Esophagus muscularis mucosa (tissue), 4 donors: ENCODE results near the gene GPRC5D. TPM values are rescaled to one million over a fixed set of nuclear protein-coding genes. Genes with fewer than 3 reads are reported as not detected.
A peak's percentile ranks its signal among the peaks of the same experiment; 100 is the strongest.

Source experiments
- DNase-seq: peaks from one replicate; pipeline ENCODE4 v3.0.0-alpha.2; 2017; ENCODE audit errors: extremely low spot score
- H3K27ac ChIP-seq, 4 donors: fragments of 200-600 bp; sonication (generic); replicated peaks in 1 of 4; 1 replicate in 3 of 4; 2 replicates in 1 of 4; pipeline ENCODE4 v1.5.1; 2016 to 2019; ENCODE audit warnings: mild to moderate bottlenecking in 1 of 4
- H3K27me3 ChIP-seq, 4 donors: fragments of 200-600 bp; sonication (generic); one replicate each; pipeline versions ENCODE4 v1.5.1 to v1.6.0; 2016 to 2019
- H3K36me3 ChIP-seq, 4 donors: fragments of 200-600 bp; sonication (generic); one replicate each; pipeline ENCODE4 v1.5.1; 2016 to 2019
- H3K4me1 ChIP-seq, 4 donors: fragments of 200-600 bp; sonication (generic); one replicate each; pipeline ENCODE4 v1.5.1; 2016 to 2019
- H3K4me3 ChIP-seq, 4 donors: fragments of 200-600 bp; sonication (generic); 1 replicate in 2 of 4; 2 replicates in 2 of 4; pipeline ENCODE4 v1.5.1; 2016 to 2019; ENCODE audit warnings: mild to moderate bottlenecking in 4 of 4, moderate library complexity in 1 of 4
- H3K9me3 ChIP-seq, 4 donors: fragments of 200-600 bp; sonication (generic); 1 replicate in 3 of 4; 2 replicates in 1 of 4; pipeline ENCODE4 v1.5.1; 2016 to 2019
- CTCF ChIP-seq, 3 experiments: fragments of 200-600 bp in 2 of 3; fragments of 450-650 bp in 1 of 3; sonication (generic) in 2 of 3; IDR thresholded peaks; one replicate each; pipeline ENCODE4 v1.5.1; 2017 to 2019; ENCODE audit warnings: antibody characterized with exemption in 3 of 3, mild to moderate bottlenecking in 2 of 3, moderate library complexity in 1 of 3
- EP300 ChIP-seq: sonication (generic); formaldehyde crosslinking; IDR thresholded peaks from one replicate; pipeline ENCODE4 v1.6.1; 2017; ENCODE audit warnings: antibody characterized with exemption
- POLR2A ChIP-seq: fragments of 450-650 bp; IDR thresholded peaks from one replicate; pipeline ENCODE4 v1.6.1; 2017; ENCODE audit warnings: antibody characterized with exemption, moderate library complexity, mild to moderate bottlenecking, low read depth
- POLR2AphosphoS5 ChIP-seq, 2 donors: sonication (generic); formaldehyde crosslinking; IDR thresholded peaks; one replicate each; pipeline ENCODE4 v1.6.1; 2017; ENCODE audit warnings: antibody characterized with exemption in 2 of 2
- WGBS: methylation state at CpG from one replicate; pipeline ENCODE4 v1.1.5; 2018; 5-methylcytosine and 5-hydroxymethylcytosine counted together
- intact Hi-C: fragments of 100-400 bp; cut with DNase I; formaldehyde crosslinking; loops from one replicate; pipeline ENCODE4 v1.15.1; 2023
- small RNA-seq, 3 donors: library from RNA; depleted of rRNA; stranded (forward); fragments of <200 nt; gene quantifications; one replicate each; pipeline ENCODE3, GENCODE V24; 2016
- total RNA-seq, 4 donors: library from RNA; depleted of rRNA; stranded (reverse); fragments of >200 nt; gene quantifications; one replicate each; pipeline versions ENCODE4 v1.1.0 to v1.2.1, GENCODE V29; 2016

GPRC5D gene
- total RNA-seq, 4 donors from 2014 or later: 0.84 TPM; not detected in 3

GRCh38 chr12:12892681-12893141 lies 59.3 kb downstream of the GPRC5D start:
- Histone ChIP-seq H3K27me3 (no peaks in the 10 kb centered on the region), H3K4me3 (peak overlapping the region in 2 of 4 donors; percentile 62 to 66), H3K27ac (peak overlapping the region in 1 of 4 donors; percentile 81), H3K4me1 (peaks cover 8 to 28% (median 20%) of the 10 kb centered on the region in 4 donors), H3K36me3 (no peaks in the 10 kb centered on the region), H3K9me3 (no peaks in the 10 kb centered on the region)
- intact Hi-C loops: loop anchor here (5.0 kb wide), 2 partner anchors 55 to 105 kb away; partner anchors contain the start of gene APOLD1
- DNase-seq: no peak
- 83% methylated on average over 10 of the region's 10 CpGs for WGBS
- TF ChIP-seq POLR2A (no peak), EP300 (no peak), POLR2AphosphoS5 (IDR thresholded peaks at IDR 0.05) (no peak), CTCF (IDR thresholded peaks at IDR 0.05) (no peak)

DNA sequence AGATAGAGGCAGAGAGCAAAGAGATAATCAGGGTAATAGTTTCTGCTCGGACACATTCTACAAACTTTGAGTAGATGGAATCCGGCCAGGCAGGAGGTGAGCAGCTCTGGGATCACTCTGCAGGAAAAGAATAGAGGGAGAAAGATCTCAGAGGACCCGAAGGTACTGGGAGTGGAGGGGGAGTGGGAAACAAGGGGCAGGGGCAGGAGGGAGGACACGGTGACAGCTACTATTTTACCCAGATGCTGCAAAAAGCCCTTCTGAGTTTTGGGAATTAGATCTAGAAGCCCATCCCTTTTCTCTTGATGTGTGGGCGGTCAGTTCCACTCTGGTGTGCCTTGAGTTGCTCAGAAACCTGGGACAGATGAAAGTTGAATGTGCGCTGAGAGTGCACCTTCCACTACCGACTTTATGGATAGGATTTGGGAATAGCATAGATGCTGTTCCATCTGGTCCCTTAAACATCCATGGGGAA lies 60.1 kb downstream of the GPRC5D start:
- TF ChIP-seq POLR2A (no peak), CTCF (IDR thresholded peaks at IDR 0.05) (no peak), EP300 (no peak), POLR2AphosphoS5 (IDR thresholded peaks at IDR 0.05) (no peak)
- peak overlapping the region; percentile 77 to 81 (median 80) for H3K27ac ChIP-seq
- no peaks in the 10 kb centered on the region for H3K27me3 ChIP-seq
- no peaks in the 10 kb centered on the region for H3K9me3 ChIP-seq
- 37% methylated on average over 7 of the region's 7 CpGs for WGBS
- no peaks in the 10 kb centered on the region for H3K36me3 ChIP-seq
- intact Hi-C loops: loop anchor here (5.0 kb wide), 2 partner anchors 55 to 105 kb away; partner anchors contain the start of gene APOLD1
- no peak for DNase-seq
- peaks cover 8 to 28% (median 20%) of the 10 kb centered on the region in 4 donors for H3K4me1 ChIP-seq
- peak overlapping the region; percentile 60 to 66 (median 64) for H3K4me3 ChIP-seq

GRCh38 chr12:12891080-12891880 lies 60.7 kb downstream of the GPRC5D start, which contains the start of gene GPRC5A:
TSS of gene GPRC5A (plus strand) at chr12:12891562. CDS start at chr12:12908250, 16,688 bp downstream.
- Histone ChIP-seq H3K4me3 (peak within 1 kb of the TSS; percentile 60 to 66 (median 64)), H3K36me3 (no peaks in the 10 kb centered on the region), H3K27ac (peak within 1 kb of the TSS; percentile 77 to 81 (median 80)), H3K4me1 (peaks cover 8 to 28% (median 20%) of the 10 kb centered on the region in 4 donors), H3K9me3 (no peaks in the 10 kb centered on the region), H3K27me3 (no peaks in the 10 kb centered on the region)
- TF ChIP-seq CTCF (IDR thresholded peaks at IDR 0.05) (peak in 1 of 3 experiments; percentile 12), POLR2A (peak; percentile 37), EP300 (no peak), POLR2AphosphoS5 (IDR thresholded peaks at IDR 0.05) (peak; percentile 76 to 87)
- 6% methylated on average over 22 of the region's 50 CpGs for WGBS
- peak; percentile 95 for DNase-seq
- intact Hi-C loops: loop anchor here (5.0 kb wide), 2 partner anchors 54 to 104 kb away; partner anchors contain the start of gene APOLD1

Small RNAs within 50 kb of the gene (small RNA-seq; reads per million reads assigned to genes)
- gene RF00604: 0 reads per million in 3 donors

Other genes with a start within 250 kb of the GPRC5D start
- gene CDKN1B, start 234.8 kb downstream of the GPRC5D start, total RNA-seq: 10 to 100 TPM; 48.7 to 97.4 (median 70.6) TPM
- 10 to 100 TPM; 13.3 to 49.4 (median 37.1) TPM for gene APOLD1, start 166.5 kb downstream of the GPRC5D start, total RNA-seq
- 10 to 100 TPM; 37.1 to 67.1 (median 53.9) TPM for gene DDX47, start 138.8 kb downstream of the GPRC5D start, total RNA-seq
- 10 to 100 TPM in 1 of 4 donors, 1 to 10 TPM in 3; 2.9 to 30.0 (median 3.8) TPM for gene GPRC5A, start 60.6 kb downstream of the GPRC5D start, total RNA-seq
- 10 to 100 TPM; 40.6 to 70.6 (median 61.9) TPM for gene HEBP1, start 48.1 kb upstream of the GPRC5D start, total RNA-seq
- gene FAM234B, start 92.2 kb upstream of the GPRC5D start, total RNA-seq: 1 to 10 TPM; 1.2 to 6.7 (median 5.0) TPM
- gene GSG1, start 151.5 kb upstream of the GPRC5D start, total RNA-seq: not detected
- gene EMP1, start 244.6 kb upstream of the GPRC5D start, total RNA-seq: 100 to 1,000 TPM in 1 of 4 donors, 10 to 100 TPM in 3; 42.8 to 425 (median 63.0) TPM